Measurements from ENCODE around the gene ADAMTS17. TPM values are rescaled to one million over a fixed set of nuclear protein-coding genes. Genes with fewer than 3 reads are reported as not detected.

The ADAMTS17 gene
- total RNA-seq, 2 experiments from 2014 or later, result 0.99 to 1.2 TPM

DNA sequence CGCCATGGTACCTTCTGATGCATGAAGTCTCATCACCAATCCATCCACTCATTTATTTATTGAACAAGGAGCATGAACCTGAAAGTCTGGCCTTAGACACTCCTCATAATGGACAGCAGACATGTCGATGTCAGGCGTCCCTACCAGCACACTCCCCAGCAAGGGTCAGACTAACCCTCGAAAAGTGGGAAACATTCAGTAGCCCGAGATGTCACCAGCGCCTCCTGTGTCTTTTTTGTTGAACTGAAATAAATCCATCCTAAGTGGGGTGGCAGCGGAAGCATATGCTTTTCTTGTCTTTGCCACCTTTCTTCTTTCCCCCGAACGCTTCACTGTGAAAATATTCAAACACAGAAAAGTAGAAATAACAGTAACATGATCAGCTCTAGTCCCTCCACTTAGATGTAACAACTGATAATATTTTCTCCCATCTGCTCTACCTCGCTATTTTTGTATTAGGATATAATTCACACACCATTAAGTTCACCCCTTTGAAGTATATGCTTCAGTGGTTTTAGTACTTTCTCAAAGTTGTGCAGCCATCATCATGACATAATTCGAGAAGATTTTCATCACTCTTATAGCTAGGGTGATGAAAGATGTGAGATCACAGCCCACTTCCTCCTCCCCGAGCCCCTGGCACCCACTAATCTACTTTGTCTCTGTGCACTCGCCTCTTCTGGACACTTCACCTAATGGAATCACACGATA is 121.6 kb downstream of the ADAMTS17 start:
- POLR2A ChIA-PET, result no interaction called here
- intact Hi-C loops (cut with micrococcal nuclease), result no loop called here
- CTCF ChIA-PET, result no interaction called here
- H3K9me3 Mint-ChIP-seq, result no peaks in the 10 kb centered on the region
- no peak overlapping the region for H3K4me3 Mint-ChIP-seq
- no peaks in the 10 kb centered on the region for H3K36me3 Mint-ChIP-seq
- no peaks in the 10 kb centered on the region for H3K27me3 Mint-ChIP-seq
- no peak overlapping the region for H3K27ac Mint-ChIP-seq
- DNase-seq, result no peak
- H3K4me1 Mint-ChIP-seq (ENCODE audit: low read depth), result no peaks in the 10 kb centered on the region

- ChIA-PET CTCF (no interaction called here), POLR2A (no interaction called here)
- no peak overlapping the region for H3K4me3 Mint-ChIP-seq
- intact Hi-C loops (cut with micrococcal nuclease), result no loop called here
- H3K27me3 Mint-ChIP-seq, result no peaks in the 10 kb centered on the region
- no peaks in the 10 kb centered on the region for H3K9me3 Mint-ChIP-seq
- no peak overlapping the region for H3K27ac Mint-ChIP-seq
- H3K4me1 Mint-ChIP-seq (ENCODE audit: low read depth), result no peaks in the 10 kb centered on the region
- no peaks in the 10 kb centered on the region for H3K36me3 Mint-ChIP-seq
- no peak for DNase-seq
These were observed 123.3 kb downstream of the ADAMTS17 start for GRCh38 chr15:100218434-100218833.

GRCh38 chr15:100216182-100216581 is 125.6 kb downstream of the ADAMTS17 start:
- H3K9me3 Mint-ChIP-seq, result no peaks in the 10 kb centered on the region
- no peaks in the 10 kb centered on the region for H3K27me3 Mint-ChIP-seq
- ChIA-PET POLR2A (no interaction called here), CTCF (no interaction called here)
- H3K27ac Mint-ChIP-seq, result no peak overlapping the region
- H3K4me1 Mint-ChIP-seq (ENCODE audit: low read depth), result no peaks in the 10 kb centered on the region
- no peak for DNase-seq
- no peaks in the 10 kb centered on the region for H3K36me3 Mint-ChIP-seq
- no peak overlapping the region for H3K4me3 Mint-ChIP-seq
- intact Hi-C loops (cut with micrococcal nuclease), result no loop called here

- CTCF ChIA-PET, result no interaction called here
- Mint-ChIP-seq H3K4me3 (no peak overlapping the region), H3K36me3 (no peaks in the 10 kb centered on the region), H3K27ac (no peak overlapping the region), H3K4me1 (ENCODE audit: low read depth) (no peaks in the 10 kb centered on the region), H3K9me3 (no peaks in the 10 kb centered on the region), H3K27me3 (no peaks in the 10 kb centered on the region)
- intact Hi-C loops (cut with micrococcal nuclease), result no loop called here
- POLR2A ChIA-PET, result no interaction called here
- DNase-seq, result no peak
These were observed 126.0 kb downstream of the ADAMTS17 start for GRCh38 chr15:100215843-100216169.

DNA sequence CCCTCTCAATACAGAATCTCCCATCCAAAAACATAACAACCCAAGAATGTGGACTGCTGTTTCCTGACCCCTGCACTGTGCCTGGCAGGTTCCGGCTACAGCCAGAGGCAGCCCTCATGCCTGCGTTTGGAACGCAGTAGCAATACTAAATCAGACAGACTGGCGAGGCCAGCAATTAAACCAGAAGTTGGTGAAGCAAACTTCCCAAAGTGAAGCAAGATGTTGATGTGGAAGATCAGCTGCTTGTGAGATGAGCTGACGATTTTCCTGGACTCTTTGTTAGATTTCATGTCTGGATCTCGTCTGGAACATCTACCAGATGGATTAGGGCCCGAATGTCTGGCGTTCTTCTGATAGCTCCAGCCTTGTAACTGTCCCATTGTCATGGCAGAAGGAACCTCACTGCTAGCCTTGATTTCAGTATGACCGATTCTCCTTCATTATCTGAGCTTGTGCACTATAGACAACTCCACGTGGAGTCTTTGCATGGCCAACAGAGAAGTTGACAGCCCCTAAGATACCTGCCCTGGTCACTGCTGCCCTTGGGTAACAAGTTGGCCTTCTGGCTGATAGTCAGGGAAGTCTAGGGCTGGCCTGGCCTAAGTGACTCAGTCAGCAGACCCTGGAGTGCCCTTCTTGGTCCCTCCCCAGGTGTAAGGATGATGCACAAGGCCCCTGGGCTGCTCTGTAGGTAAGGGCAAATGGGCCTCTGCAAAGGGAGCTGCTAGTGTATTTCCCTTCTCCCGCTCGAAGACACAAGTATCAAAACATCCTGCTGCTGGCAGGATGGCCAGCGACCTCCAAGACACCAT is 126.5 kb downstream of the ADAMTS17 start:
- H3K9me3 Mint-ChIP-seq, result no peaks in the 10 kb centered on the region
- H3K4me3 Mint-ChIP-seq, result no peak overlapping the region
- H3K27me3 Mint-ChIP-seq, result no peaks in the 10 kb centered on the region
- CTCF ChIA-PET, result no interaction called here
- no peaks in the 10 kb centered on the region for H3K36me3 Mint-ChIP-seq
- H3K27ac Mint-ChIP-seq, result no peak overlapping the region
- POLR2A ChIA-PET, result no interaction called here
- intact Hi-C loops (cut with micrococcal nuclease), result no loop called here
- no peak for DNase-seq
- H3K4me1 Mint-ChIP-seq (ENCODE audit: low read depth), result no peaks in the 10 kb centered on the region

- no peak overlapping the region for H3K27ac Mint-ChIP-seq
- intact Hi-C loops (cut with micrococcal nuclease), result no loop called here
- no peaks in the 10 kb centered on the region for H3K4me1 Mint-ChIP-seq (ENCODE audit: low read depth)
- H3K4me3 Mint-ChIP-seq, result no peak overlapping the region
- DNase-seq, result no peak
- H3K36me3 Mint-ChIP-seq, result no peaks in the 10 kb centered on the region
- no peaks in the 10 kb centered on the region for H3K9me3 Mint-ChIP-seq
- no peaks in the 10 kb centered on the region for H3K27me3 Mint-ChIP-seq
- CTCF ChIA-PET, result no interaction called here
- POLR2A ChIA-PET, result no interaction called here
These were observed 129.6 kb downstream of the ADAMTS17 start for GRCh38 chr15:100211855-100212850.

GRCh38 chr15:100210338-100210737 is 131.4 kb downstream of the ADAMTS17 start:
- Mint-ChIP-seq H3K27me3 (no peaks in the 10 kb centered on the region), H3K9me3 (no peaks in the 10 kb centered on the region)
- intact Hi-C loops (cut with micrococcal nuclease), result no loop called here

GRCh38 chr15:100208921-100209603 is 132.7 kb downstream of the ADAMTS17 start:
- intact Hi-C loops (cut with micrococcal nuclease), result no loop called here
- CTCF ChIA-PET, result no interaction called here
- Mint-ChIP-seq H3K36me3 (peaks cover 9% of the 10 kb centered on the region), H3K4me1 (ENCODE audit: low read depth) (no peaks in the 10 kb centered on the region), H3K27ac (no peak overlapping the region), H3K9me3 (no peaks in the 10 kb centered on the region), H3K27me3 (no peaks in the 10 kb centered on the region), H3K4me3 (no peak overlapping the region)
- POLR2A ChIA-PET, result no interaction called here
- no peak for DNase-seq

More at GRCh38 chr15:100210338-100210737, 131.4 kb downstream of the ADAMTS17 start:
- no peaks in the 10 kb centered on the region for H3K4me1 Mint-ChIP-seq (ENCODE audit: low read depth)
- no peak overlapping the region for H3K4me3 Mint-ChIP-seq
- CTCF ChIA-PET, result no interaction called here
- POLR2A ChIA-PET, result no interaction called here
- H3K36me3 Mint-ChIP-seq, result no peaks in the 10 kb centered on the region
- no peak overlapping the region for H3K27ac Mint-ChIP-seq
- DNase-seq, result no peak

DNA sequence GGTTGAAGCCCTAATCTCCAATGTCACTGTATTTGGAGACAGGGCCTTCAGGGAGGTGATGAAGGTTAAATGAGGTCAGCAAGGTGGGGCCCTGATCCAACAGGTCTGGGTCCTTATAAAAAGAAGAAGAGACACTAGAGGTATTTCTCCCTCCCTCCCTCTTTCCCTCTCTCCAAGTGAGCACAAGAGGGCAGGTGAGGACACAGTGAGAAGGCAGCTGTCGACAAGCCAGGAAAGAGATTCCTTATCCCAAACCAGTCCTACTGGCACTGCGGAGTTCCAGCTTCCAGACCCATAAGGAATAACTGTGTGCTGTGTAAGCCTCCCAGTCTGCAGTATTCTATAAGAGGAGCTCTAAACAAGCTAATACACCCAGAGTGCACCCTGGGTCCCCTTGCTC is 134.7 kb downstream of the ADAMTS17 start:
- no peaks in the 10 kb centered on the region for H3K9me3 Mint-ChIP-seq
- H3K4me3 Mint-ChIP-seq, result no peak overlapping the region
- peaks cover 3% of the 10 kb centered on the region for H3K4me1 Mint-ChIP-seq (ENCODE audit: low read depth)
- H3K36me3 Mint-ChIP-seq, result peaks cover 9% of the 10 kb centered on the region
- no peaks in the 10 kb centered on the region for H3K27me3 Mint-ChIP-seq
- no peak overlapping the region for H3K27ac Mint-ChIP-seq
- no peak for DNase-seq
- intact Hi-C loops (cut with micrococcal nuclease), result no loop called here
- CTCF ChIA-PET, result no interaction called here
- POLR2A ChIA-PET, result no interaction called here

GRCh38 chr15:100206643-100207042 is 135.1 kb downstream of the ADAMTS17 start:
- DNase-seq, result no peak
- Mint-ChIP-seq H3K9me3 (no peaks in the 10 kb centered on the region), H3K4me3 (no peak overlapping the region), H3K4me1 (ENCODE audit: low read depth) (peaks cover 7% of the 10 kb centered on the region), H3K27me3 (no peaks in the 10 kb centered on the region), H3K27ac (no peak overlapping the region), H3K36me3 (peaks cover 9% of the 10 kb centered on the region)
- POLR2A ChIA-PET, result no interaction called here
- intact Hi-C loops (cut with micrococcal nuclease), result no loop called here
- CTCF ChIA-PET, result no interaction called here

GRCh38 chr15:100205549-100206295 is 136.1 kb downstream of the ADAMTS17 start:
- H3K36me3 Mint-ChIP-seq, result peaks cover 9% of the 10 kb centered on the region
- no peak overlapping the region for H3K4me3 Mint-ChIP-seq
- intact Hi-C loops (cut with micrococcal nuclease), result no loop called here
- H3K9me3 Mint-ChIP-seq, result no peaks in the 10 kb centered on the region
- no peak for DNase-seq
- CTCF ChIA-PET, result no interaction called here
- no peaks in the 10 kb centered on the region for H3K27me3 Mint-ChIP-seq
- peaks cover 13% of the 10 kb centered on the region for H3K4me1 Mint-ChIP-seq (ENCODE audit: low read depth)
- POLR2A ChIA-PET, result no interaction called here
- no peak overlapping the region for H3K27ac Mint-ChIP-seq

Data from activated CD4-positive, alpha-beta memory T cell treated with anti-CD3 and anti-CD28 coated beads for 36 hours (primary cell).